ENCODE results near the gene MYO1B.

GRCh38 chr2:191311627-191312026 is 66.4 kb downstream of the MYO1B start:
- TF ChIP-seq, protein P1, sequence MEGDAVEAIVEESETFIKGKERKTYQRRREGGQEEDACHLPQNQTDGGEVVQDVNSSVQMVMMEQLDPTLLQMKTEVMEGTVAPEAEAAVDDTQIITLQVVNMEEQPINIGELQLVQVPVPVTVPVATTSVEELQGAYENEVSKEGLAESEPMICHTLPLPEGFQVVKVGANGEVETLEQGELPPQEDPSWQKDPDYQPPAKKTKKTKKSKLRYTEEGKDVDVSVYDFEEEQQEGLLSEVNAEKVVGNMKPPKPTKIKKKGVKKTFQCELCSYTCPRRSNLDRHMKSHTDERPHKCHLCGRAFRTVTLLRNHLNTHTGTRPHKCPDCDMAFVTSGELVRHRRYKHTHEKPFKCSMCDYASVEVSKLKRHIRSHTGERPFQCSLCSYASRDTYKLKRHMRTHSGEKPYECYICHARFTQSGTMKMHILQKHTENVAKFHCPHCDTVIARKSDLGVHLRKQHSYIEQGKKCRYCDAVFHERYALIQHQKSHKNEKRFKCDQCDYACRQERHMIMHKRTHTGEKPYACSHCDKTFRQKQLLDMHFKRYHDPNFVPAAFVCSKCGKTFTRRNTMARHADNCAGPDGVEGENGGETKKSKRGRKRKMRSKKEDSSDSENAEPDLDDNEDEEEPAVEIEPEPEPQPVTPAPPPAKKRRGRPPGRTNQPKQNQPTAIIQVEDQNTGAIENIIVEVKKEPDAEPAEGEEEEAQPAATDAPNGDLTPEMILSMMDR (conservative IDR thresholded peaks at IDR 0.05; ENCODE audit: low read depth, low read length), result no peak
- TF ChIP-seq EZH2 (IDR thresholded peaks at IDR 0.05; ENCODE audit: low read length, unreplicated experiment), result no peak

All from PC-3 (cell line).